HEK293 (cell line): ENCODE results near the gene IGSF9.

Experiments
- HOXA7 ChIP-seq: sonication (generic); formaldehyde crosslinking; IDR thresholded peaks from 2 replicates; pipeline ENCODE4 v1.8.1; 2022; ENCODE audit warnings: missing genetic modification reagents, borderline replicate concordance
- KLF1 ChIP-seq: fragments of 450-650 bp; formaldehyde crosslinking; IDR thresholded peaks from 2 replicates; pipeline ENCODE4 v1.5.1; 2016; ENCODE audit warnings: missing biosample characterization, missing genetic modification characterization
- REPIN1 ChIP-seq: fragments of 450-650 bp; formaldehyde crosslinking; IDR thresholded peaks from 2 replicates; pipeline ENCODE4 v1.5.1; 2017; ENCODE audit warnings: missing biosample characterization, missing genetic modification characterization, low read depth
- SCRT1 ChIP-seq: fragments of 450-650 bp; formaldehyde crosslinking; IDR thresholded peaks from 2 replicates; pipeline ENCODE4 v1.5.1; 2016; ENCODE audit warnings: missing biosample characterization, missing genetic modification characterization, borderline replicate concordance
- SP7 ChIP-seq: fragments of 450-650 bp; formaldehyde crosslinking; IDR thresholded peaks from 2 replicates; pipeline ENCODE4 v1.5.1; 2016; ENCODE audit warnings: missing biosample characterization, missing genetic modification characterization
- ZBTB10 ChIP-seq: fragments of 450-650 bp; formaldehyde crosslinking; IDR thresholded peaks from 2 replicates; pipeline ENCODE4 v1.5.1; 2016; ENCODE audit warnings: missing biosample characterization, missing genetic modification characterization
- ZBTB7A ChIP-seq: fragments of 450-650 bp; formaldehyde crosslinking; IDR thresholded peaks from 2 replicates; pipeline ENCODE4 v1.5.1; 2016; ENCODE audit warnings: low read depth, missing biosample characterization, missing genetic modification characterization
- ZFP37 ChIP-seq: fragments of 450-650 bp; formaldehyde crosslinking; IDR thresholded peaks from 2 replicates; pipeline ENCODE4 v1.5.1; 2016; ENCODE audit warnings: missing biosample characterization, missing genetic modification characterization
- ZFP41 ChIP-seq: fragments of 450-650 bp; formaldehyde crosslinking; IDR thresholded peaks from 2 replicates; pipeline ENCODE4 v1.5.1; 2016; ENCODE audit warnings: missing biosample characterization, missing genetic modification characterization, borderline replicate concordance
- ZFP69B ChIP-seq: fragments of 450-650 bp; formaldehyde crosslinking; IDR thresholded peaks from 2 replicates; pipeline ENCODE4 v1.5.1; 2016; ENCODE audit warnings: missing biosample characterization, missing genetic modification characterization
- ZNF132 ChIP-seq: fragments of 450-650 bp; formaldehyde crosslinking; IDR thresholded peaks from 2 replicates; pipeline ENCODE4 v1.5.1; 2017; ENCODE audit warnings: missing biosample characterization, missing genetic modification characterization, borderline replicate concordance
- ZNF133 ChIP-seq: fragments of 450-650 bp; formaldehyde crosslinking; IDR thresholded peaks from 2 replicates; pipeline ENCODE4 v1.5.1; 2016; ENCODE audit warnings: missing biosample characterization, missing genetic modification characterization
- ZNF169 ChIP-seq: fragments of 450-650 bp; formaldehyde crosslinking; IDR thresholded peaks from 2 replicates; pipeline ENCODE4 v1.5.1; 2016; ENCODE audit warnings: missing biosample characterization, missing genetic modification characterization
- ZNF324 ChIP-seq: fragments of 450-650 bp; formaldehyde crosslinking; IDR thresholded peaks from 2 replicates; pipeline ENCODE4 v1.5.1; 2016; ENCODE audit warnings: missing biosample characterization, missing genetic modification characterization
- ZNF391 ChIP-seq: fragments of 450-650 bp; formaldehyde crosslinking; IDR thresholded peaks from 2 replicates; pipeline ENCODE4 v1.5.1; 2016; ENCODE audit warnings: low read depth, missing biosample characterization, missing genetic modification characterization, borderline replicate concordance
- ZNF404 ChIP-seq: fragments of 450-650 bp; formaldehyde crosslinking; IDR thresholded peaks from 2 replicates; pipeline ENCODE4 v1.5.1; 2017; ENCODE audit warnings: missing biosample characterization, missing genetic modification characterization
- ZNF510 ChIP-seq: fragments of 450-650 bp; formaldehyde crosslinking; IDR thresholded peaks from 2 replicates; pipeline ENCODE4 v1.5.1; 2018; ENCODE audit warnings: mild to moderate bottlenecking, missing genetic modification characterization, missing biosample characterization; ENCODE audit not compliant: insufficient replicate concordance
- ZNF518A ChIP-seq: fragments of 450-650 bp; formaldehyde crosslinking; conservative IDR thresholded peaks from 2 replicates; pipeline ENCODE4 v1.5.1; 2016; ENCODE audit warnings: low read depth, missing biosample characterization, missing genetic modification characterization
- ZNF521 ChIP-seq: fragments of 450-650 bp; formaldehyde crosslinking; IDR thresholded peaks from 2 replicates; pipeline ENCODE4 v1.5.1; 2017; ENCODE audit warnings: missing biosample characterization, mild to moderate bottlenecking, missing genetic modification characterization
- ZNF529 ChIP-seq: fragments of 450-650 bp; formaldehyde crosslinking; IDR thresholded peaks from 2 replicates; pipeline ENCODE4 v1.5.1; 2017; ENCODE audit warnings: missing genetic modification characterization, missing biosample characterization; ENCODE audit not compliant: insufficient replicate concordance
- ZNF654 ChIP-seq: fragments of 450-650 bp; formaldehyde crosslinking; IDR thresholded peaks from 2 replicates; pipeline ENCODE4 v1.5.1; 2016; ENCODE audit warnings: low read depth, missing biosample characterization, missing genetic modification characterization
- ZNF830 ChIP-seq: fragments of 450-650 bp; IDR thresholded peaks from 2 replicates; pipeline ENCODE4 v1.5.0; 2018; ENCODE audit warnings: missing biosample characterization, missing genetic modification characterization, low read depth, mild to moderate bottlenecking, moderate library complexity
- TF ChIP-seq, protein P1 (sequence below): fragments of 450-650 bp; formaldehyde crosslinking; optimal IDR thresholded peaks from 2 replicates; pipeline ENCODE3; 2016; ENCODE audit warnings: missing biosample characterization, mild to moderate bottlenecking, missing genetic modification characterization
- TF ChIP-seq, protein P2 (sequence below): fragments of 450-650 bp; formaldehyde crosslinking; IDR thresholded peaks from 2 replicates; pipeline ENCODE4 v1.5.0; 2017; ENCODE audit warnings: missing biosample characterization, missing genetic modification characterization, borderline replicate concordance
- TF ChIP-seq, protein P3 (sequence below): fragments of 450-650 bp; IDR thresholded peaks from 2 replicates; pipeline ENCODE4 v1.5.1; 2018; ENCODE audit warnings: missing biosample characterization, mild to moderate bottlenecking, missing genetic modification characterization

The IGSF9 gene

DNA sequence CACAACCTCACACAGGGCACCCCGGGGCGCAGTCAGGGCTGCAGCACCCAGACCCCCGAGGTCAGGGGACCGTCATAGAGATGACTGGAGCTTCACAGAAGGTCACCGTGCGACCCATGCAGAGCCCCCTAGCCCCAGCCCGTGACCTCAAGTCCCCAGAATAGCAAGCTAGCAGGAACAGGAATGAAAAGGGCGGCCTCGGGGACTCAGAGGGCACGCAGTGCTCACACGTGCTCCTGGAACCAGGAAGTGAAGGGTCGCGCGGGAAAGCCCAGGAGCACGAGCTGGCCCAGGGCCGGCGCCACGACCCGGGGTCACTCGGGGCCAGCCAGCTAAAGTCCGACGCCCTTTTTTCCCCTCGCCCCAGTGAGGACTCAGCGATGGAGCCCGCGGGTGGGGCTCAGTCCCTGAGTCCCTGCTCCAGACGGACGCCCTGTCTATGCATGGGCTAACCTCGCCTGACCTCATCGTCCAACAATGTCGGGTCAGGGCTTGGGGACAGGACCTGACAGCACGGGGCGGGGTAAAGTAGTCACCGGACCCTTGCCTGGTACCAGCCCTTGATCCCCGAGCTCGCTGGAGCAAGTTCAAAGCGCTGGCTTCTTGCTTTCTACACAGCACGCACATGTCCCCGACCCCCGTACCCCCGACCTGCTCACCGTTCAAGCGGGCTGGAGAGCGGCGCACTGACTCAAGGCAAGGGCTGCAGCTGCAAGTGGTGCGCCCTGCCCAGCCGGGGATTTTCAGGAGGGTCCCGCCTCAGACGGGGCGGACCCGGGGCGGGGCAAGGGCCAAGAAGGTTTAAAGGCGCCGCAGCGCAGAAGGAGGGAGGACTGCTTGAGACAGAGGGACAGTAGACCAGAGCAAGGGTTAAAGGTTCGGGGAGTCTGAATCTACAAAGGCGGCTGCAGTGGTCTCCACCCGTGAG is 20.4 kb downstream of the IGSF9 start, which contains the start of gene TAGLN2 (continued):
- TF ChIP-seq ZNF518A (tag by site-specific recombination): no peak
- no peak for TF ChIP-seq ZNF529
- TF ChIP-seq ZNF654 (tag by site-specific recombination): no peak
- TF ChIP-seq ZNF132 (tag by site-specific recombination): no peak
- peak; percentile 23; the same call in 1 of the 2 replicates for TF ChIP-seq ZNF133 (tag by site-specific recombination)
- TF ChIP-seq ZBTB10 (tag by site-specific recombination): peak; percentile 55; the same call in 1 of the 2 replicates
- no peak for TF ChIP-seq ZNF169 (tag by site-specific recombination)
- 0 out of 2 replicates have a peak, but pooled peaks have one; percentile 3 for TF ChIP-seq ZNF391
- TF ChIP-seq KLF1: peak; percentile 90; the same call in 1 of the 2 replicates
- TF ChIP-seq HOXA7: no peak
- no peak for TF ChIP-seq ZNF510 (tag by site-specific recombination)
- TF ChIP-seq ZNF404 (tag by site-specific recombination): no peak
- no peak for TF ChIP-seq ZBTB7A
- TF ChIP-seq ZFP37 (tag by site-specific recombination): peak; percentile 88
- TF ChIP-seq, protein P1, sequence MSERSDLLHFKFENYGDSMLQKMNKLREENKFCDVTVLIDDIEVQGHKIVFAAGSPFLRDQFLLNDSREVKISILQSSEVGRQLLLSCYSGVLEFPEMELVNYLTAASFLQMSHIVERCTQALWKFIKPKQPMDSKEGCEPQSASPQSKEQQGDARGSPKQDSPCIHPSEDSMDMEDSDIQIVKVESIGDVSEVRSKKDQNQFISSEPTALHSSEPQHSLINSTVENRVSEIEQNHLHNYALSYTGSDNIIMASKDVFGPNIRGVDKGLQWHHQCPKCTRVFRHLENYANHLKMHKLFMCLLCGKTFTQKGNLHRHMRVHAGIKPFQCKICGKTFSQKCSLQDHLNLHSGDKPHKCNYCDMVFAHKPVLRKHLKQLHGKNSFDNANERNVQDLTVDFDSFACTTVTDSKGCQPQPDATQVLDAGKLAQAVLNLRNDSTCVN (tag by site-specific recombination): peak; percentile 51
- TF ChIP-seq ZNF830: no peak
- peak; percentile 13 for TF ChIP-seq SP7
- TF ChIP-seq SCRT1 (tag by site-specific recombination): no peak
- TF ChIP-seq, protein P2, sequence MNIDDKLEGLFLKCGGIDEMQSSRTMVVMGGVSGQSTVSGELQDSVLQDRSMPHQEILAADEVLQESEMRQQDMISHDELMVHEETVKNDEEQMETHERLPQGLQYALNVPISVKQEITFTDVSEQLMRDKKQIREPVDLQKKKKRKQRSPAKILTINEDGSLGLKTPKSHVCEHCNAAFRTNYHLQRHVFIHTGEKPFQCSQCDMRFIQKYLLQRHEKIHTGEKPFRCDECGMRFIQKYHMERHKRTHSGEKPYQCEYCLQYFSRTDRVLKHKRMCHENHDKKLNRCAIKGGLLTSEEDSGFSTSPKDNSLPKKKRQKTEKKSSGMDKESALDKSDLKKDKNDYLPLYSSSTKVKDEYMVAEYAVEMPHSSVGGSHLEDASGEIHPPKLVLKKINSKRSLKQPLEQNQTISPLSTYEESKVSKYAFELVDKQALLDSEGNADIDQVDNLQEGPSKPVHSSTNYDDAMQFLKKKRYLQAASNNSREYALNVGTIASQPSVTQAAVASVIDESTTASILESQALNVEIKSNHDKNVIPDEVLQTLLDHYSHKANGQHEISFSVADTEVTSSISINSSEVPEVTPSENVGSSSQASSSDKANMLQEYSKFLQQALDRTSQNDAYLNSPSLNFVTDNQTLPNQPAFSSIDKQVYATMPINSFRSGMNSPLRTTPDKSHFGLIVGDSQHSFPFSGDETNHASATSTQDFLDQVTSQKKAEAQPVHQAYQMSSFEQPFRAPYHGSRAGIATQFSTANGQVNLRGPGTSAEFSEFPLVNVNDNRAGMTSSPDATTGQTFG: no peak
- TF ChIP-seq ZNF324: no peak; the same call in 1 of the 2 replicates
- TF ChIP-seq ZFP69B (tag by site-specific recombination): peak; percentile 48; the same call in 1 of the 2 replicates
- TF ChIP-seq ZNF521 (tag by site-specific recombination): no peak
- no peak for TF ChIP-seq ZFP41
- TF ChIP-seq, protein P3, sequence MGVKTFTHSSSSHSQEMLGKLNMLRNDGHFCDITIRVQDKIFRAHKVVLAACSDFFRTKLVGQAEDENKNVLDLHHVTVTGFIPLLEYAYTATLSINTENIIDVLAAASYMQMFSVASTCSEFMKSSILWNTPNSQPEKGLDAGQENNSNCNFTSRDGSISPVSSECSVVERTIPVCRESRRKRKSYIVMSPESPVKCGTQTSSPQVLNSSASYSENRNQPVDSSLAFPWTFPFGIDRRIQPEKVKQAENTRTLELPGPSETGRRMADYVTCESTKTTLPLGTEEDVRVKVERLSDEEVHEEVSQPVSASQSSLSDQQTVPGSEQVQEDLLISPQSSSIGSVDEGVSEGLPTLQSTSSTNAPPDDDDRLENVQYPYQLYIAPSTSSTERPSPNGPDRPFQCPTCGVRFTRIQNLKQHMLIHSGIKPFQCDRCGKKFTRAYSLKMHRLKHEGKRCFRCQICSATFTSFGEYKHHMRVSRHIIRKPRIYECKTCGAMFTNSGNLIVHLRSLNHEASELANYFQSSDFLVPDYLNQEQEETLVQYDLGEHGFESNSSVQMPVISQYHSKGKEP (tag by site-specific recombination): peak; percentile 54
- TF ChIP-seq REPIN1 (tag by site-specific recombination): no peak; the same call in 1 of the 2 replicates
